Body of pancreas (tissue), 4 donors: Measurements from ENCODE around the gene MCM8. TPM values are rescaled to one million over a fixed set of nuclear protein-coding genes. Genes with fewer than 3 reads are reported as not detected.

Experiments
- ATAC-seq: fragments of 150-250 bp; one replicate; pipeline ENCODE4 v1.9.1; 2016
- DNase-seq, 4 donors: peaks; one replicate each; pipeline ENCODE4 v3.0.0-alpha.2; 2019
- H3K27ac ChIP-seq, 4 donors: fragments of 200-600 bp; sonication (generic); 1 replicate in 3 of 4; 2 replicates in 1 of 4; pipeline versions ENCODE4 v1.5.1 to v1.6.1; 2016 to 2019; ENCODE audit warnings: mild to moderate bottlenecking in 1 of 4, mixed read lengths in 1 of 4, moderate library complexity in 1 of 4
- H3K27me3 ChIP-seq, 2 donors: fragments of 200-600 bp; sonication (generic); one replicate each; pipeline ENCODE4 v1.6.0; 2016; ENCODE audit warnings: mild to moderate bottlenecking in 1 of 2
- H3K36me3 ChIP-seq, 2 donors: fragments of 200-600 bp; sonication (generic); replicated peaks in 1 of 2; 2 replicates each; pipeline ENCODE4 v1.5.1; 2016; ENCODE audit warnings: low read depth in 2 of 2; ENCODE audit not compliant: insufficient read depth in 1 of 2
- H3K4me1 ChIP-seq: fragments of 200-600 bp; sonication (generic); one replicate; pipeline ENCODE4 v1.6.0; 2016
- H3K4me3 ChIP-seq, 2 donors: fragments of 200-600 bp; sonication (generic); 1 replicate in 1 of 2; 2 replicates in 1 of 2; pipeline ENCODE4 v1.5.1; 2016 to 2019
- H3K9me3 ChIP-seq, 3 donors: fragments of 200-600 bp; sonication (generic); 1 replicate in 2 of 3; 2 replicates in 1 of 3; pipeline ENCODE4 v1.5.1; 2016
- POLR2A ChIP-seq, 3 donors: fragments of 450-650 bp; IDR thresholded peaks; one replicate each; pipeline ENCODE4 v1.6.1; 2016; ENCODE audit warnings: antibody characterized with exemption in 3 of 3, mild to moderate bottlenecking in 2 of 3
- WGBS, 2 donors: methylation state at CpG; one replicate each; pipeline ENCODE4 v1.1.5; 2017; 5-methylcytosine and 5-hydroxymethylcytosine counted together
- intact Hi-C: fragments of 100-400 bp; cut with DNase I; formaldehyde crosslinking; loops from one replicate; pipeline ENCODE4 v1.15.1; 2023
- total RNA-seq, 2 donors: library from RNA; depleted of rRNA; stranded (reverse); fragments of >200 nt; gene quantifications; one replicate each; pipeline ENCODE4 v1.1.0, GENCODE V29; 2016
- TF ChIP-seq, protein P1 (sequence below), 7 experiments: fragments of 450-650 bp in 4 of 7; fragments of 200-600 bp in 3 of 7; sonication (generic) in 3 of 7; IDR thresholded peaks; one replicate each; pipeline ENCODE4 v1.5.1; 2016 to 2019; ENCODE audit warnings: antibody characterized with exemption in 7 of 7

Gene MCM8
- total RNA-seq, 2 donors from 2014 or later, result 2.6 to 3.6 TPM

DNA sequence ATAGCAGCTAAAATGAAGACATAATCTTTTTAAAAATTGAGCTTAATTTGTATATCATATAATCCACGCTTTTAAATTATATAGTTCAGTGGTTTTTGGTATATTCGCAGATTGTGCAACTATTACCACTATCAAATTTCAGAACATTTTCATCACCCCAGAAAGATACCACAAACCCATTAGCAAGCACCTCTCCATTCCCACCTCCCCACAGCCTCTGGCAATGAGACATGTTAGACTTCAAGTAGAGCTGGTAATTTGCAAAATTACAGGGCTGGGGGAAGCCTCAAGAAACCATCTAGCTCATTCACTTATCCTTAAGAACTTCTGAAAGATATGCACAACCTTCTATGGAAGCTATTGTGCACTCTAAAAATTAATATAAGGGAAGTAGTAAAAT is 37.3 kb upstream of the MCM8 start:
- Histone ChIP-seq H3K27ac (no peak overlapping the region), H3K9me3 (no peaks in the 10 kb centered on the region), H3K27me3 (no peaks in the 10 kb centered on the region), H3K4me3 (no peak overlapping the region), H3K4me1 (peaks cover 10% of the 10 kb centered on the region), H3K36me3 (no peaks in the 10 kb centered on the region)
- TF ChIP-seq, protein P1, sequence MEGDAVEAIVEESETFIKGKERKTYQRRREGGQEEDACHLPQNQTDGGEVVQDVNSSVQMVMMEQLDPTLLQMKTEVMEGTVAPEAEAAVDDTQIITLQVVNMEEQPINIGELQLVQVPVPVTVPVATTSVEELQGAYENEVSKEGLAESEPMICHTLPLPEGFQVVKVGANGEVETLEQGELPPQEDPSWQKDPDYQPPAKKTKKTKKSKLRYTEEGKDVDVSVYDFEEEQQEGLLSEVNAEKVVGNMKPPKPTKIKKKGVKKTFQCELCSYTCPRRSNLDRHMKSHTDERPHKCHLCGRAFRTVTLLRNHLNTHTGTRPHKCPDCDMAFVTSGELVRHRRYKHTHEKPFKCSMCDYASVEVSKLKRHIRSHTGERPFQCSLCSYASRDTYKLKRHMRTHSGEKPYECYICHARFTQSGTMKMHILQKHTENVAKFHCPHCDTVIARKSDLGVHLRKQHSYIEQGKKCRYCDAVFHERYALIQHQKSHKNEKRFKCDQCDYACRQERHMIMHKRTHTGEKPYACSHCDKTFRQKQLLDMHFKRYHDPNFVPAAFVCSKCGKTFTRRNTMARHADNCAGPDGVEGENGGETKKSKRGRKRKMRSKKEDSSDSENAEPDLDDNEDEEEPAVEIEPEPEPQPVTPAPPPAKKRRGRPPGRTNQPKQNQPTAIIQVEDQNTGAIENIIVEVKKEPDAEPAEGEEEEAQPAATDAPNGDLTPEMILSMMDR (IDR thresholded peaks at IDR 0.05), result no peak
- TF ChIP-seq POLR2A (IDR thresholded peaks at IDR 0.05), result no peak
- ATAC-seq, result no peak
- intact Hi-C loops, result no loop called here
- 78 to 80% methylated on average over 2 of the region's 2 CpGs for WGBS, 2 donors
- DNase-seq, result no peak

DNA sequence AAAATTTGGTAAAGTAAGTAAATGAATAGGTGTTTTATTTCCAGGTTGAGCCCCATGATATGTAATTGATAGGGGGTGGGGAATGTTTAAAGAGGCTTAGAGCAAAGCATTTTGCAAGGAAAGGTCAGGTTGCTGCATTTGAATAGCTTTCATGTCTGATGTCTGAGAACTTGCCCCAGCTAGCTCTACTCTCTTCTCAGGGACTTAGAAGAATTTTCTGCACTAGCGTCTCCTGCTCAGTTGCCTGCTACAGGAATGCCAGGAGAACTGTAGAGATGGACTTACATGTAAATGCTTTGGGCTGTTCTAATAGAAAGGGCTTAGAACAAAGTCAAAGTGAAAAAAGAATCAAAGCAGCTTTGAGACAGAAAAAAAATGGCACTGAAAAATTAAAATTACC is 35.6 kb upstream of the MCM8 start:
- TF ChIP-seq POLR2A (IDR thresholded peaks at IDR 0.05), result no peak
- TF ChIP-seq, protein P1 (IDR thresholded peaks at IDR 0.05), result no peak
- Histone ChIP-seq H3K36me3 (no peaks in the 10 kb centered on the region), H3K27ac (no peak overlapping the region), H3K4me1 (peaks cover 10% of the 10 kb centered on the region), H3K9me3 (no peaks in the 10 kb centered on the region), H3K27me3 (no peaks in the 10 kb centered on the region), H3K4me3 (no peak overlapping the region)
- no peak for ATAC-seq
- intact Hi-C loops, result no loop called here
- DNase-seq, result no peak
- WGBS, 2 donors, result 0 to 57% methylated on average over 1 of the region's 1 CpG

DNA sequence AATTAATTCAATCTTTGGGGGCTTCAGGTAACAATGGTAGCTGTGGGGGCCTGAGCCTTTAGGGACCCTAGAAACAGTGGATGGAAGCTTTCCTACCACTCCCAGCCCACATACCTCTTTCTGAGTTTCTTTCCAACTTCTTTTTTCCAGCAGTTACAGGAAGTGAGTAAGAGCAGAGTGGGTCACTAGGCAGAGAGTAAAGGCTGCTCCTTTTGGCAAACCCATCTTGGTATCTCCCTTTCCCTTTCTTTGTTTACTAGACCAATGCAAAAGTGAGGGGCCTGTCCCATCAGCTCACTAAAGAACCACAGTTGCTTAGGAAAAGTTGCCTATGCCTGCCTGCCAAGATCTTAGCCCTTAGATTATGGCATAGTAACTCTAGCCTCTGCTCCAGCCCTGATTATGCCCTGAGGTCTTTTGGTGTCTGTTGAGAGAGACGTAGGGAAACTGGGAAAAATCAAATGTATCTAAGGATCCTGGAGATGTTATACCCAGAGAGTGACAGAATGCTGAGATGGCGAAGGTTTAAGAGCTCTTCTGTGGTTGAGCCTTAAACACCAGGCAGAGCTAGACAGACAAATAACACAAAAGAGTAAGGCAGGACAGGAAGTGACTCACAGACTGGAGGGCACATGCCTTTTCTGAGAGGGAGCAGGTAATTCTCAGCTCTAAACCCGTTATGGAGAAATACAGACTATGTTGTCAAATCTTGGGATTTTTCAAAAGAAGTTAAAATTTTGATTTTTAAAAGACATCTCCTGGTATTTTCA is 31.4 kb upstream of the MCM8 start:
- no peak for DNase-seq
- TF ChIP-seq, protein P1 (IDR thresholded peaks at IDR 0.05), result no peak
- TF ChIP-seq POLR2A (IDR thresholded peaks at IDR 0.05), result no peak
- H3K9me3 ChIP-seq, result no peaks in the 10 kb centered on the region
- 44 to 54% methylated on average over 3 of the region's 3 CpGs for WGBS, 2 donors
- no peak overlapping the region for H3K27ac ChIP-seq
- H3K4me3 ChIP-seq, result no peak overlapping the region
- no peak for ATAC-seq
- intact Hi-C loops, result no loop called here
- no peaks in the 10 kb centered on the region for H3K36me3 ChIP-seq
- no peaks in the 10 kb centered on the region for H3K4me1 ChIP-seq
- H3K27me3 ChIP-seq, result no peaks in the 10 kb centered on the region

DNA sequence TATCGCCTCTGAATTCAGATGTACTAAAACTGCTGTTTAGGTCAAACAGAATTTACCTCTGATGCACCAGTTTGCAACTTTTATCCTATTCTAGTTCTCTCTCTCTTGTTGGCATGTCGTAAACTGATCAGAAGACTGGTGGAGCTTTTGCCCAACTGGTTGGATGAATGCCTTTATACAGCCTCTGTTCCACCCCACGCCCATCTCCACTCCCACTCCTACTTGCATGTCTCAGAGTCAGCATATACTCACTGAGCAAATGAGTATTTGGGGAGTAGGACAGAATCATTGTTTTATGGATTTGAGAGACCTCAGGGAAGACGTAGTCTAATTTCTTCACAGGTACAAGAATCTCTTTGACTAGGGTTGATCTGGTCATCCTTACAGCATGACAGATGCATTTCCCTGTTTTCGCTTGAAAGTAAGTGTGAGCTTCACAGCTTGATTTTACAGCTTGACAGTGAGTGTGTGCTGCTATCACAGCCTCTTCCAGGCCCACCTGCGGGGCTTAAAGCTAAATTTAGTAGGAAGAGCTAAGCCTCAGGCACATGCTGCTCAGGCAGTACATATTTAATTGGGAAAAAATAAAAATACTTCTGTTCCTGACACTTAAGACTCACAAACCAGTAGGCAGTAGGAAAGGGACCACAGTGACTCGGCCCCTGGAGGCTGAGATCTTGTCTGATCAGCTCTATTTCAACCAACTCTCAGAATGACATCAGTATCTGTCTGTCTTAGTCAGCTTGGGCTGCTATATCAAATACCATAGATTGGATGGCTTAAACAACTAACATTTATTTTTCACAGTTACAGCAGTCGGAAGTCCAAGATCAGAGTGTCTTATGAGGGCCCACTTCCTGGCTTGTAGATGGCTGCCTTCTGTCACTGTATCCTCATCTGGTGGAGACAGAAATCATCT is 30.6 kb upstream of the MCM8 start:
- Histone ChIP-seq H3K9me3 (no peaks in the 10 kb centered on the region), H3K36me3 (no peaks in the 10 kb centered on the region), H3K27me3 (no peaks in the 10 kb centered on the region), H3K4me1 (no peaks in the 10 kb centered on the region), H3K27ac (no peak overlapping the region), H3K4me3 (no peak overlapping the region)
- WGBS, 2 donors, result 67 to 78% methylated on average over 8 of the region's 8 CpGs
- no peak for DNase-seq
- intact Hi-C loops, result no loop called here
- TF ChIP-seq, protein P1 (IDR thresholded peaks at IDR 0.05), result no peak
- no peak for TF ChIP-seq POLR2A (IDR thresholded peaks at IDR 0.05)
- no peak for ATAC-seq
